OCI-LY1 (cell line): Measurements from ENCODE around the gene CLCN7.

Experiments
- CTCF ChIP-seq: fragments of 200-600 bp; sonication (generic), shearing (Covaris generic); IDR thresholded peaks from 2 replicates; pipeline ENCODE4 v1.5.1; 2017; ENCODE audit warnings: mild to moderate bottlenecking, antibody characterized with exemption, low read length, moderate library complexity, mixed read lengths
- EZH2 ChIP-seq: fragments of 200-600 bp; sonication (generic), shearing (Covaris generic); IDR thresholded peaks from 2 replicates; pipeline ENCODE4 v1.8.0; 2017; ENCODE audit warnings: borderline replicate concordance, mixed run types, mild to moderate bottlenecking, antibody characterized with exemption, low read length, moderate library complexity, mixed read lengths

GRCh38 chr16:1489077-1489476 lies 14.2 kb upstream of the CLCN7 start:
- TF ChIP-seq CTCF (no peak), EZH2 (no peak)
